Glutamatergic neuron (in vitro differentiated cells): ENCODE data around the gene GALNT17. TPM values are rescaled to one million over a fixed set of nuclear protein-coding genes. Genes with fewer than 3 reads are reported as not detected.

Experiments used
- DNase-seq: peaks from one replicate; pipeline ENCODE4 v3.0.0; 2022
- H3K27ac Mint-ChIP-seq: one replicate; pipeline ENCODE4 v1.8.0; 2020; ENCODE audit warnings: mild to moderate bottlenecking, mixed read lengths, inconsistent platforms; ENCODE audit not compliant: unreplicated experiment
- H3K27me3 Mint-ChIP-seq: one replicate; pipeline ENCODE4 v1.8.0; 2020; ENCODE audit warnings: mild to moderate bottlenecking, moderate library complexity, mixed read lengths, inconsistent platforms; ENCODE audit not compliant: unreplicated experiment
- H3K36me3 Mint-ChIP-seq: one replicate; pipeline ENCODE4 v1.8.0; 2020; ENCODE audit warnings: mild to moderate bottlenecking, mixed read lengths, inconsistent platforms; ENCODE audit not compliant: unreplicated experiment
- H3K4me1 Mint-ChIP-seq: one replicate; pipeline ENCODE4 v1.8.0; 2020; ENCODE audit warnings: mild to moderate bottlenecking, low read depth, mixed read lengths, inconsistent platforms; ENCODE audit not compliant: unreplicated experiment
- H3K4me3 Mint-ChIP-seq: one replicate; pipeline ENCODE4 v1.8.0; 2020; ENCODE audit warnings: mild to moderate bottlenecking, mixed read lengths, inconsistent platforms; ENCODE audit not compliant: unreplicated experiment
- H3K9me3 Mint-ChIP-seq: one replicate; pipeline ENCODE4 v1.8.0; 2020; ENCODE audit warnings: mild to moderate bottlenecking, moderate library complexity, mixed read lengths, inconsistent platforms; ENCODE audit not compliant: unreplicated experiment
- total RNA-seq: library from RNA; stranded (reverse); fragmentation: NEBNext Ultra II Directional; extraction: Animal tissue kit (Norgen Biotek cat#: 25700); gene quantifications from one replicate; pipeline ENCODE4 v1.2.1, GENCODE V29; 2021; ENCODE audit not compliant: unreplicated experiment
- TF ChIP-seq, protein P1 (sequence below): fragments of 200-600 bp; sonication (generic); IDR thresholded peaks from one replicate; pipeline ENCODE4 v1.5.0; 2021; ENCODE audit not compliant: partially characterized antibody, unreplicated experiment

GALNT17 gene
- total RNA-seq, 1 donor from 2014 or later = 42.0 TPM

DNA sequence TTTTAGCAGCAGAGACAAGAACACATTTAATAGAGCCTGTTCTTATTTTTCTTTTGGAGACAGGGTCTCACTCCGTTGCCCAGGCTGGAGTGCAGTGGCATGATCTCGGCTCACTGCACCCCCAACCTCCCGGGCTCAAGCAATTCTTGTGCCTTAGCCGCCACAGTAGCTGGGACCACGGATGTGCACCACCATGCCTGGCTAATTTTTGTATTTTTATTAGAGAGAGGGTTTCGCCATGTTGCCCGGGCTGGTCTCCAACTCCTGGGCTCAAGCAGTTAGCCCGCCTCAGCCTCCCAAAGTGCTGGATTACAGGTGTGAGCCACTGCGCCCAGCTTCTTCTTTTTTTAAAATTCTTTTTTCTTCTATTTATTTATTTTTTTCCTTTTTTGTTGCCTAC lies 23.3 kb downstream of the GALNT17 start:
- Mint-ChIP-seq H3K9me3 (peaks cover 3% of the 10 kb centered on the region), H3K4me1 (peaks cover 10% of the 10 kb centered on the region), H3K27me3 (peaks cover 2% of the 10 kb centered on the region), H3K4me3 (no peak overlapping the region), H3K36me3 (peaks cover 5% of the 10 kb centered on the region), H3K27ac (no peak overlapping the region)
- TF ChIP-seq, protein P1, sequence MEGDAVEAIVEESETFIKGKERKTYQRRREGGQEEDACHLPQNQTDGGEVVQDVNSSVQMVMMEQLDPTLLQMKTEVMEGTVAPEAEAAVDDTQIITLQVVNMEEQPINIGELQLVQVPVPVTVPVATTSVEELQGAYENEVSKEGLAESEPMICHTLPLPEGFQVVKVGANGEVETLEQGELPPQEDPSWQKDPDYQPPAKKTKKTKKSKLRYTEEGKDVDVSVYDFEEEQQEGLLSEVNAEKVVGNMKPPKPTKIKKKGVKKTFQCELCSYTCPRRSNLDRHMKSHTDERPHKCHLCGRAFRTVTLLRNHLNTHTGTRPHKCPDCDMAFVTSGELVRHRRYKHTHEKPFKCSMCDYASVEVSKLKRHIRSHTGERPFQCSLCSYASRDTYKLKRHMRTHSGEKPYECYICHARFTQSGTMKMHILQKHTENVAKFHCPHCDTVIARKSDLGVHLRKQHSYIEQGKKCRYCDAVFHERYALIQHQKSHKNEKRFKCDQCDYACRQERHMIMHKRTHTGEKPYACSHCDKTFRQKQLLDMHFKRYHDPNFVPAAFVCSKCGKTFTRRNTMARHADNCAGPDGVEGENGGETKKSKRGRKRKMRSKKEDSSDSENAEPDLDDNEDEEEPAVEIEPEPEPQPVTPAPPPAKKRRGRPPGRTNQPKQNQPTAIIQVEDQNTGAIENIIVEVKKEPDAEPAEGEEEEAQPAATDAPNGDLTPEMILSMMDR = no peak
- DNase-seq = no peak

DNA sequence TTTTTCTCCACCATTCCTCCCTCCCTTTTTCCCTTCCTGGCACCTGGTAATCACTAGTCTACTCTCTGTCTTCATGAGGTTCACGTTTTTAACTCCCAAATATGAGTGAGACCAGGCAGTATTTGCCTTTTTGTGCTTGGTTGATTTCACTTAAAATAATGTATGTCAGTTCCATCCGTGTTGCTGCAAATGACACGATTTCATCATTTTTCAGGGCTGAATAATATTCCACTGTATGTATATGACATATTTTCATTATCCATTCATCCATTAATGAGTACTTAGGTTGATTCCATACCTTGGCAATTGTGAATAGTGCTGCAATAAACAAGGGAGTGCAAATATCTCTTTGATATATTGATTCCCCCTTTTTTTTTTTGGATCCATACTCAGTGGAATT lies 25.8 kb downstream of the GALNT17 start:
- peaks cover 1% of the 10 kb centered on the region for H3K9me3 Mint-ChIP-seq
- peaks cover 2% of the 10 kb centered on the region for H3K4me1 Mint-ChIP-seq
- H3K4me3 Mint-ChIP-seq = no peak overlapping the region
- H3K27ac Mint-ChIP-seq = no peak overlapping the region
- H3K36me3 Mint-ChIP-seq = peaks cover 4% of the 10 kb centered on the region
- TF ChIP-seq, protein P1 = no peak
- peaks cover 2% of the 10 kb centered on the region for H3K27me3 Mint-ChIP-seq
- no peak for DNase-seq

DNA sequence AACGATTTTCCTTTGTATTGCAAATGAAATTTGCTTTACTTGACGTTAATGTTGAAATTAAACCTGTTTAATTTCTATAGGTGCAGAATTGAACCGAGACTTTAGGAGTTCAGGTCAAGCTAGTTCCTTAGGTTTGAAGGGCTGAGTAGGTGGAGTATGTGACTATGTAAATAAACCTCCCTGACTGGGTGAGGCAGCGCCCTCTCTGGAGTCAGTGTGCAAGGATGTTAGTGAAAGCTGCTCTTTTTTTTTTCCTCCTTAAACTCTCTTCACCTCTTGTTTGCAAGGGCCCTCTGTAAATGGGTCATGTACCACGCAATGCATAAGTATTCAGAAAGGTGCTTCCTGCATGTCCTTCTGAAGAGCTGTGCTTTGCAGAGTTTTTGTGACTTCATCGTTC lies 33.8 kb downstream of the GALNT17 start:
- no peaks in the 10 kb centered on the region for H3K9me3 Mint-ChIP-seq
- DNase-seq = no peak
- H3K4me1 Mint-ChIP-seq = peaks cover 9% of the 10 kb centered on the region
- no peak overlapping the region for H3K27ac Mint-ChIP-seq
- TF ChIP-seq, protein P1 = no peak
- H3K27me3 Mint-ChIP-seq = no peaks in the 10 kb centered on the region
- no peak overlapping the region for H3K4me3 Mint-ChIP-seq
- no peaks in the 10 kb centered on the region for H3K36me3 Mint-ChIP-seq

DNA sequence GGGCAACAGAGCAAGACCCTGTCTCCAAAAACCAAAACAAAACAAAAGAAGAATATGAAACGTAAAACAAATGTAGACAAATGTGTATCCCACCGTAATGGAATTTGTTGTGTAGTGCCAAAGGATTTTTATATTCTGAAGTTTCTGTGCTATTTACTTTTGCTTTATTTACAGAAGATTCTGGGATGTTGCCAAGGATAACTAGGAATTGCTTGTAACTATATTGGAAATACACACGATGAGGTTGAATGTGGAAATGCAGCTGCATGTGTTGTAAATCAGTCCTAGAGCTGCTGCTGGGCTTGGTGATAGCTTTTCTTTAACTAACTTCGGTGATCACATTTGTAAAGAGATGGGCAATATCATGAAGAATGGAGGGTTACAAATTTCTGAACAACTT lies 39.5 kb downstream of the GALNT17 start:
- Mint-ChIP-seq H3K27ac (no peak overlapping the region), H3K4me1 (peaks cover 16% of the 10 kb centered on the region), H3K27me3 (no peaks in the 10 kb centered on the region), H3K9me3 (peaks cover 2% of the 10 kb centered on the region), H3K4me3 (no peak overlapping the region), H3K36me3 (no peaks in the 10 kb centered on the region)
- TF ChIP-seq, protein P1 = no peak
- no peak for DNase-seq

DNA sequence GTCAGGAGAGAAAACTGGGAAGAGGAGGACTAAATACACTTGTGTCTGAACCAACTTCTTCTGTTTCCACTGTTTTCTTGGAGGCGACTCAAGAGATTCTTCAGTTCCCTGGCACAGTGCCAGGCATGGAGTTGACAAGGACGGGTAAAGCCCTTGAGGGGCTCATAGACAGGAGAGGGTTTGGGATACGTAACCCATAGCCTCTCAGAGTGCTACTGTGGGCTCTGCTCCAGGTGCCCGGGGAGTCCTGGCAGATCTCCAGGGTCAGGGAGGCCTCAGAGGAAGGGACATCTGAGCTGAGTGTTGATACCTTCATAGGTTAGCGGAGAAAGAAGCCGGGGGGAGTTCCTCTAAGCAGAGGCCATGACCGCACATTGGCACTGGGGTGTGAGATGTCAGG lies 42.0 kb downstream of the GALNT17 start:
- H3K4me3 Mint-ChIP-seq = no peak overlapping the region
- peaks cover 2% of the 10 kb centered on the region for H3K9me3 Mint-ChIP-seq
- DNase-seq = no peak
- H3K27me3 Mint-ChIP-seq = no peaks in the 10 kb centered on the region
- no peak overlapping the region for H3K27ac Mint-ChIP-seq
- TF ChIP-seq, protein P1 = no peak
- H3K4me1 Mint-ChIP-seq = peaks cover 26% of the 10 kb centered on the region
- no peaks in the 10 kb centered on the region for H3K36me3 Mint-ChIP-seq
